ENCODE results near the gene CCR5.

The CCR5 gene

GRCh38 chr3:46359733-46360493 is 10.8 kb upstream of the CCR5 start:
- DNase-seq: peak; percentile 49

DNA sequence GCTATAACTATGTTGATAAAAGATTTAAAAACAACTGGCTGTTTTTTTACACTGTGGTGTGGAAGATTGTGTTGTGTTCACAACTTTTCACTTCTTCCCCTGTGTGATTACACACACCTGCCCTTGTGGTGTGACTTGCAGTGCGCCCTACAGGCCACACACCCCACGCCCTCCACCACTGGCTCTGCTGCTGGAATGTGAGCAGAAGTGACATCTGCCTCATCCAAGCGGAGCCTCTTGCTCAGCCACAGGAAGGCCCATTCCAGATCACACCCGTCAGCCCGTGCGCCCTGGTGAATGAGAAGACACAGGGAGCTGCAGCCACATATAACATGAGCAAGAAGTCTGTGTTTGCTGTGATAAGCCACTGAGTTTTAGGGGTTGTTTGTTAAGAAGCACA is 9.8 kb upstream of the CCR5 start:
- no peak for DNase-seq

DNA sequence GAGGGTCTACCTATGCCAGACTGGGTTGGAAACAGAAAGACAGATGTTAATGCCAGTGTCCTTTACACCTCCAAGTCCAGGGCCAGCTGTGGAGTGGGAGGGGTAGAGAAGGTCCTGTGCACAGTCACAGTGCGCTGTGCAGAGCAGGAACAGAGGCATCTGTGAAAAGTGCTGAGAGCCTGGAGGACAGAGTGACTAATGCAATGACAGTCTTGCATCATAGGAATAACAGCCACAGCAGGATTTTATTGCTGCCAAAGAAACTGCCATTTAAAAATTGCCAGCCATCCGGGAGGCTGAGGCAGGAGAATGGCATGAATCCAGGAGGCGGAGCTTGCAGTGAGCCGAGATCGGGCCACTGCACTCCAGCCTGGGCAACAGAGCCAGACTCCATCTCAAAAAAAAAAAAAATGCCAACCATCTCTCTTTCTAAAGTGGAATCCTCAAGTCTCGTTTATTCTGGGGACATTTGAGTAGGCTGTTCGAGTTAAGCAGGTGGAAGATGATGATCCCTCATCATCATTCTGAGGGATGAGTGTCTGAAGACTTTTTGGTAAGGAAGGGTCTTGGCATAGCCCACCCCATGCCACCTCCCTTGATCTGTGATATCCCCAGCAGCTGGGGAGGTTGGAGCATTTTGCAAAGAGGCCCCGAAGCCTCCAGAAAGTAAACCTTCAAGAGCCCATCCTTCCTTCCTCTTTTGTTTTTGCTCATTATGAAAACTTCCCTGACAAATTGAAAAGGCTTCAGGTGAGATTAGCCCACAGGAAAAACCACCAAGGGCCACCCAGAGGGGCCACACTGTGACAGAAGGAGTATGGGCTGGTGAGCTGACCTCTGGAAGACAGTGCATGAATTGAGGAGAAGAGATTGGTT is 9.1 kb upstream of the CCR5 start:
- DNase-seq: no peak

DNA sequence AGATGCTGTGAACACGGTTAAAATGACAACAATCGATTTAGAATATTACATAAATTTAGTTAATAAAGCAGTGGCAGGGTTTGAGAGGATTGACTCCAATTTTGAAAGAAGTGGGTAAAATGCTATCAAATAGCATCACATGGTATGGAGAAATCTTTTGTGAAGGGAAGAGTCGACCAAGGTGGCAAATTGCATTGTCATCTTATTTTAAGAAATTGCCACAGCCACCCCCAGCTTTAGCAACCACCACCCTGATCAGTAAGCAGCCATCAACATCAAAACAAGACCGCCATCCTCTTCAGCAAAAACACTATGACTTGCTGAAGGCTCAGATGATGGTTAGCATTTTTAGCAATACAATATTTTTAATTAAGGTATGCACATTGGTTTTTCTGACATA is 5.7 kb upstream of the CCR5 start:
- DNase-seq: no peak

GRCh38 chr3:46365737-46366524 is 4.8 kb upstream of the CCR5 start:
- no peak for DNase-seq

- DNase-seq: no peak
Observed at GRCh38 chr3:46367811-46368210, 2.9 kb upstream of the CCR5 start.

- peak; percentile 65 for DNase-seq
Observed at GRCh38 chr3:46368569-46368968, 2.2 kb upstream of the CCR5 start.

- no peak for DNase-seq
Observed at GRCh38 chr3:46369151-46369550, 1.6 kb upstream of the CCR5 start.

GRCh38 chr3:46369675-46370132 is 1.0 kb upstream of the CCR5 start:
- DNase-seq: peak; percentile 65

DNA sequence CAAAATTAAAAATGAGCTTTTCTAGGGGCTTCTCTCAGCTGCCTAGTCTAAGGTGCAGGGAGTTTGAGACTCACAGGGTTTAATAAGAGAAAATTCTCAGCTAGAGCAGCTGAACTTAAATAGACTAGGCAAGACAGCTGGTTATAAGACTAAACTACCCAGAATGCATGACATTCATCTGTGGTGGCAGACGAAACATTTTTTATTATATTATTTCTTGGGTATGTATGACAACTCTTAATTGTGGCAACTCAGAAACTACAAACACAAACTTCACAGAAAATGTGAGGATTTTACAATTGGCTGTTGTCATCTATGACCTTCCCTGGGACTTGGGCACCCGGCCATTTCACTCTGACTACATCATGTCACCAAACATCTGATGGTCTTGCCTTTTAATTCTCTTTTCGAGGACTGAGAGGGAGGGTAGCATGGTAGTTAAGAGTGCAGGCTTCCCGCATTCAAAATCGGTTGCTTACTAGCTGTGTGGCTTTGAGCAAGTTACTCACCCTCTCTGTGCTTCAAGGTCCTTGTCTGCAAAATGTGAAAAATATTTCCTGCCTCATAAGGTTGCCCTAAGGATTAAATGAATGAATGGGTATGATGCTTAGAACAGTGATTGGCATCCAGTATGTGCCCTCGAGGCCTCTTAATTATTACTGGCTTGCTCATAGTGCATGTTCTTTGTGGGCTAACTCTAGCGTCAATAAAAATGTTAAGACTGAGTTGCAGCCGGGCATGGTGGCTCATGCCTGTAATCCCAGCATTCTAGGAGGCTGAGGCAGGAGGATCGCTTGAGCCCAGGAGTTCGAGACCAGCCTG is 984 bp downstream of the CCR5 start:
- no peak for DNase-seq

GRCh38 chr3:46372492-46373359 is 2.0 kb downstream of the CCR5 start:
- peak; percentile 31 for DNase-seq

GRCh38 chr3:46374755-46375154 is 4.0 kb downstream of the CCR5 start:
- no peak for DNase-seq

GRCh38 chr3:46375218-46375617 is 4.5 kb downstream of the CCR5 start:
- no peak for DNase-seq

DNA sequence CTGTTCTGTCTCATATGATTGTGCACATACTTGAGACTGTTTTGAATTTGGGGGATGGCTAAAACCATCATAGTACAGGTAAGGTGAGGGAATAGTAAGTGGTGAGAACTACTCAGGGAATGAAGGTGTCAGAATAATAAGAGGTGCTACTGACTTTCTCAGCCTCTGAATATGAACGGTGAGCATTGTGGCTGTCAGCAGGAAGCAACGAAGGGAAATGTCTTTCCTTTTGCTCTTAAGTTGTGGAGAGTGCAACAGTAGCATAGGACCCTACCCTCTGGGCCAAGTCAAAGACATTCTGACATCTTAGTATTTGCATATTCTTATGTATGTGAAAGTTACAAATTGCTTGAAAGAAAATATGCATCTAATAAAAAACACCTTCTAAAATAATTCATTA is 5.1 kb downstream of the CCR5 start:
- DNase-seq: no peak

DNA sequence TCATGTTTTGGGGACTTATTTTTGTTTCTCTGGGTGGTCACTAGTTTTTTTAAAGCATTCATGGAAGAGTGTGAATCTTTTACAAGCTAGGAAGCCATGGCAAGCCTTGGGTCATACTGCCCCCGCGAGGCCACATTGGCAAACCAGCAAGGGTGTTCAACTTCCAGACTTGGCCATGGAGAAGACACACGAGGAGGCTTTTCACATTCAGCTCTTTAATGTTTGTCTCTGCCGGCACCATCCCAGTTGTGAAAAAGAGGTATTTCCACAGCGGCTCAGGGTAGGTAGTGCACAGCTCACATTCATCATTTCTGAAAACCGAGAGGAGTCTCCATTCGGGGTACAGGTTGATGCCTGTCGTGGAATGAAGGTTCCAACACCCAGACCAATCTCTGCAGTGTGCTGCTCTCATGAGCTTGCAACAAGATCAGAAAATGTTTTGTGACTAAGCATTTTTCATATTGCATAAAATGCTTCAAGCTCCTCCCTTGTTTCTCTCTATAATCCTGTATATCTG is 7.7 kb downstream of the CCR5 start:
- DNase-seq: peak; percentile 83

- no peak for DNase-seq
Observed at GRCh38 chr3:46380471-46381221, 9.9 kb downstream of the CCR5 start.

DNA sequence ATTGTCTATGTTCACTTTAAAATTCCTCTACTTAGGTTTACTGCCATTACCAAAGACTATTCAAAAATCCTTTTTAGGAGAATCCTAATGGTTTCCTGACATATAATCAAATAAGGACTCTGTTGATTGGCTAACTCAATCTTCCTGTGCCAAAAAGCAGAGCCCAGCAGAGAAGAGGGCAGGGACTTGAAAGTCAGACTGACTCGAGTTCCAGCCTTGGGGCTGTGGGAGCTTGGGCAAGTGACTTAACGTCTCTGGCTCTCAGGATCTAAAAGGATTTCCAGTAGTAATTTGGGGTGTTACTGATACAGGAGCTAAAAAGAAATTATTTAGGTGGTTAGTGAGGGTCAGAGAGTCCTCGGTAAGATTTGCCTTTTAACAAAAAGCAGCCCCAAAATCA is 10.9 kb downstream of the CCR5 start:
- no peak for DNase-seq

DNA sequence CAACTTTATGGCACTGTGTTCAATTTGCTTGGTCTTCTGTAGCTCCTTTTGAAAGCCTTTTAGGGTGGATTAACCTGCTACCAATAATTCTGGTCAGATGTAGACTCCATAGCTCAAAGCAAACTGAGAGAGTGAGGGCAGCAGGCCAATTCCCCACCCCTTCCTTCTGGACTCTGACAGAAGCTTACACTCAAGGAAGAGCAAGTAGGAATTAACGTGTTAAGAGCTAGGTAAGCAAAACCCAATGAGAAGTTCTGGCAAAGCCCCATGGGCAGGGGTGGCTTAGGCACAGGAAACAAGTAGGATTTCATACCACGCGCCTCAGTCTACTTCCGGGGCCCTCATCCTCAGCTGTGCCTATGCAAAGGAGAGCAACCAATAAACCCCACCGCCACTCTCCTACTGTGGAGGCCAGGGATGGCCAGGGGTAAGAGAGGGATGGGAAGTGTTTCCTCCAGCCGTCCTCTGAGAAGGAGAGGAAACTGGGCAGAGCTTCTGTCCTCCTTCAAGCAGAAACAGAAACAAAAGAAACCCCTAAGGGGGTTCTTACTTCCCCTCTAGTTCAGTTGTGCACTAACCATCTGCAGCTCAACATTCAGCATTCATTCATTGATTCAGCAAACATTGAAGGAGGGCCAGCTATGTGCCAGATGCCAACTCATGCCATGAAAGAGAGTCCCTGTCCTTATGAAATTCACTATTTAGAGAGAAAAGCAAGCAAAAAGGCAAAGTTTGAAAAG is 12.6 kb downstream of the CCR5 start:
- no peak for DNase-seq

GRCh38 chr3:46383951-46384330 is 13.2 kb downstream of the CCR5 start:
- no peak for DNase-seq

DNA sequence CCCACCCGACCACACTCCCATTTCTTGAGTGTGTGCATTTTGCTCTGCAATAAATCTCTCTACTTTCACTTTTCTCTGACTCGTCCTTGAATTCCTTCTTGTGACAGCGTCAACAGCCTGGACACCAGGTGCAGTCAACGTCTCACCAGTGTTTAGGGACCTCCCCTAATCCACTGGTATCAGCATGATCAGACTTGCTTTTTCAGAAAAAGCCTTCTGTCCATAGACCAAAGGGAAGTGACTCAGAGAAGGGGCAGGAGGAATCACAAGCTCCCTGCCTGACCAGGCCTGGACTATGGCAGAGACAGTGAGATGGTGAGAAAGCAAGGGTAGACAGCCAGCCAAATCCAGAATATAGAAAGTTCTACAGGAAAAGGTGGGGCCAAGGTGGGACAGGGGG is 15.5 kb downstream of the CCR5 start:
- peak; percentile 18 for DNase-seq
